HCT116 (cell line): ENCODE results near the gene SIRPA.

Experiments
- CEBPB ChIP-seq: IDR thresholded peaks from 2 replicates; pipeline ENCODE4 v1.6.1; 2012; ENCODE audit warnings: low read depth
- CTCF ChIP-seq, 3 experiments: fragments of 200-600 bp in 1 of 3; sonication (generic) in 1 of 3; IDR thresholded peaks in 2 of 3; conservative IDR thresholded peaks in 1 of 3; 2 replicates each; pipeline ENCODE4 v1.5.1; 2012 to 2017; ENCODE audit warnings: low read depth in 2 of 3, low read length in 2 of 3, antibody characterized with exemption in 1 of 3, borderline replicate concordance in 1 of 3, control low read depth in 1 of 3, mild to moderate bottlenecking in 1 of 3, mixed read lengths in 1 of 3, mixed run types in 1 of 3, moderate library complexity in 1 of 3; ENCODE audit not compliant: insufficient read depth in 1 of 3
- EZH2 ChIP-seq: fragments of 200-600 bp; sonication (generic); IDR thresholded peaks from 2 replicates; pipeline ENCODE4 v1.6.1; 2017; ENCODE audit warnings: antibody characterized with exemption, mixed run types
- EZH2phosphoT487 ChIP-seq: fragments of 200-600 bp; IDR thresholded peaks from 2 replicates; pipeline ENCODE4 v1.6.1; 2018; ENCODE audit warnings: antibody characterized with exemption, borderline replicate concordance
- JUND ChIP-seq: IDR thresholded peaks from 2 replicates; pipeline ENCODE4 v1.6.1; 2012
- MAX ChIP-seq: IDR thresholded peaks from 2 replicates; pipeline ENCODE4 v1.6.1; 2012
- POLR2A ChIP-seq: IDR thresholded peaks from 2 replicates; pipeline ENCODE4 v1.7.0; 2011; ENCODE audit warnings: borderline replicate concordance; ENCODE audit not compliant: insufficient read depth, insufficient read length; ENCODE audit errors: extremely low read depth
- RAD21 ChIP-seq: IDR thresholded peaks from 2 replicates; pipeline ENCODE4 v1.6.1; 2012; ENCODE audit warnings: low read depth, mild to moderate bottlenecking

- TF ChIP-seq EZH2phosphoT487 (no peak), CTCF (IDR thresholded peaks at IDR 0.05 in 2 of 3, conservative IDR thresholded peaks at IDR 0.05 in 1 of 3; ENCODE audit: borderline replicate concordance in 1 of 3, insufficient read depth in 1 of 3, low read depth in 2 of 3, low read length in 2 of 3) (peak; percentile 88 to 96 (median 92)), EZH2 (no peak), MAX (peak; percentile 88), POLR2A (no peak), JUND (no peak), RAD21 (peak; percentile 90), CEBPB (no peak)
Observed at GRCh38 chr20:1965520-1966351, 70.5 kb downstream of the SIRPA start.
